ENCODE results near the gene EFNA5.
A peak's percentile ranks its signal among the peaks of the same experiment; 100 is the strongest.
"Not testable (repeated sequence)": the region's sequence is repeated elsewhere in the genome, so short reads cannot be mapped to it uniquely, and the experiment has no call there.

Gene EFNA5

GRCh38 chr5:107437154-107437553 is 233.6 kb downstream of the EFNA5 start:
- no peak for DNase-seq (ENCODE audit: low read depth)
- no peak for TF ChIP-seq CTCF (IDR thresholded peaks at IDR 0.05; ENCODE audit: low read length, missing control alignments)
- H3K4me3 ChIP-seq (replicated peaks; ENCODE audit: low read depth, low read length): no peak overlapping the region

GRCh38 chr5:107436201-107436600 is 234.5 kb downstream of the EFNA5 start:
- no peak for DNase-seq (ENCODE audit: low read depth)
- TF ChIP-seq CTCF (IDR thresholded peaks at IDR 0.05; ENCODE audit: low read length, missing control alignments): no peak
- no peak overlapping the region for H3K4me3 ChIP-seq (replicated peaks; ENCODE audit: low read depth, low read length)

GRCh38 chr5:107435061-107435460 is 235.7 kb downstream of the EFNA5 start:
- H3K4me3 ChIP-seq (replicated peaks; ENCODE audit: low read depth, low read length): no peak overlapping the region
- TF ChIP-seq CTCF (IDR thresholded peaks at IDR 0.05; ENCODE audit: low read length, missing control alignments): no peak
- DNase-seq (ENCODE audit: low read depth): no peak

GRCh38 chr5:107433646-107434045 is 237.1 kb downstream of the EFNA5 start:
- not testable (repeated sequence) for H3K4me3 ChIP-seq (replicated peaks; ENCODE audit: low read depth, low read length); DNase-seq (ENCODE audit: low read depth)

- no peak overlapping the region for H3K4me3 ChIP-seq (replicated peaks; ENCODE audit: low read depth, low read length)
- peak; percentile 69 for DNase-seq (ENCODE audit: low read depth)
- TF ChIP-seq CTCF (IDR thresholded peaks at IDR 0.05; ENCODE audit: low read length, missing control alignments): no peak
Observed at GRCh38 chr5:107431998-107432397, 238.7 kb downstream of the EFNA5 start.

GRCh38 chr5:107431536-107431935 is 239.2 kb downstream of the EFNA5 start:
- no peak for TF ChIP-seq CTCF (IDR thresholded peaks at IDR 0.05; ENCODE audit: low read length, missing control alignments)
- DNase-seq (ENCODE audit: low read depth): no peak
- H3K4me3 ChIP-seq (replicated peaks; ENCODE audit: low read depth, low read length): no peak overlapping the region

- peak; percentile 25 for DNase-seq (ENCODE audit: low read depth)
- peak overlapping the region; percentile 30 for H3K4me3 ChIP-seq (replicated peaks; ENCODE audit: low read depth, low read length)
- TF ChIP-seq CTCF (IDR thresholded peaks at IDR 0.05; ENCODE audit: low read length, missing control alignments): no peak
Observed at GRCh38 chr5:107430071-107430625, 240.6 kb downstream of the EFNA5 start.
